ENCODE data around the gene S1PR1. TPM values are rescaled to one million over a fixed set of nuclear protein-coding genes. Genes with fewer than 3 reads are reported as not detected.

The S1PR1 gene
- polyA plus RNA-seq, 1 donor = 10.0 TPM

GRCh38 chr1:101278238-101278637 lies 41.4 kb downstream of the S1PR1 start:
- Histone ChIP-seq H3K4me3 (ENCODE audit: low read length) (no peak overlapping the region), H3K9me3 (ENCODE audit: control insufficient read depth, low read depth, low read length) (no peaks in the 10 kb centered on the region), H3K36me3 (ENCODE audit: control insufficient read depth, insufficient read depth, low read length) (no peaks in the 10 kb centered on the region), H3K27ac (ENCODE audit: low read length) (no peak overlapping the region), H3K4me1 (ENCODE audit: control insufficient read depth, insufficient read depth, low read length) (no peaks in the 10 kb centered on the region), H3K27me3 (ENCODE audit: control insufficient read depth, insufficient read depth, low read length) (peaks cover 2% of the 10 kb centered on the region)
- DNase-seq = no peak
- 80% methylated on average over 1 of the region's 4 CpGs for WGBS (ENCODE audit: insufficient coverage, low lambda C conversion rate)

- no peaks in the 10 kb centered on the region for H3K4me1 ChIP-seq (ENCODE audit: control insufficient read depth, insufficient read depth, low read length)
- DNase-seq = no peak
- H3K9me3 ChIP-seq (ENCODE audit: control insufficient read depth, low read depth, low read length) = no peaks in the 10 kb centered on the region
- H3K36me3 ChIP-seq (ENCODE audit: control insufficient read depth, insufficient read depth, low read length) = no peaks in the 10 kb centered on the region
- H3K4me3 ChIP-seq (ENCODE audit: low read length) = no peak overlapping the region
- H3K27me3 ChIP-seq (ENCODE audit: control insufficient read depth, insufficient read depth, low read length) = peaks cover 2% of the 10 kb centered on the region
- no peak overlapping the region for H3K27ac ChIP-seq (ENCODE audit: low read length)
- WGBS (ENCODE audit: insufficient coverage, low lambda C conversion rate) = no CpG with 5 or more reads among the region's 3 CpGs
These were observed 42.0 kb downstream of the S1PR1 start for GRCh38 chr1:101278845-101279244.

- Histone ChIP-seq H3K4me3 (ENCODE audit: low read length) (no peak overlapping the region), H3K9me3 (ENCODE audit: control insufficient read depth, low read depth, low read length) (no peaks in the 10 kb centered on the region), H3K36me3 (ENCODE audit: control insufficient read depth, insufficient read depth, low read length) (no peaks in the 10 kb centered on the region), H3K27ac (ENCODE audit: low read length) (no peak overlapping the region), H3K4me1 (ENCODE audit: control insufficient read depth, insufficient read depth, low read length) (no peaks in the 10 kb centered on the region), H3K27me3 (ENCODE audit: control insufficient read depth, insufficient read depth, low read length) (peaks cover 2% of the 10 kb centered on the region)
- WGBS (ENCODE audit: insufficient coverage, low lambda C conversion rate) = no CpG with 5 or more reads among the region's 1 CpG
- no peak for DNase-seq
These were observed 43.3 kb downstream of the S1PR1 start for GRCh38 chr1:101280049-101280592.

DNA sequence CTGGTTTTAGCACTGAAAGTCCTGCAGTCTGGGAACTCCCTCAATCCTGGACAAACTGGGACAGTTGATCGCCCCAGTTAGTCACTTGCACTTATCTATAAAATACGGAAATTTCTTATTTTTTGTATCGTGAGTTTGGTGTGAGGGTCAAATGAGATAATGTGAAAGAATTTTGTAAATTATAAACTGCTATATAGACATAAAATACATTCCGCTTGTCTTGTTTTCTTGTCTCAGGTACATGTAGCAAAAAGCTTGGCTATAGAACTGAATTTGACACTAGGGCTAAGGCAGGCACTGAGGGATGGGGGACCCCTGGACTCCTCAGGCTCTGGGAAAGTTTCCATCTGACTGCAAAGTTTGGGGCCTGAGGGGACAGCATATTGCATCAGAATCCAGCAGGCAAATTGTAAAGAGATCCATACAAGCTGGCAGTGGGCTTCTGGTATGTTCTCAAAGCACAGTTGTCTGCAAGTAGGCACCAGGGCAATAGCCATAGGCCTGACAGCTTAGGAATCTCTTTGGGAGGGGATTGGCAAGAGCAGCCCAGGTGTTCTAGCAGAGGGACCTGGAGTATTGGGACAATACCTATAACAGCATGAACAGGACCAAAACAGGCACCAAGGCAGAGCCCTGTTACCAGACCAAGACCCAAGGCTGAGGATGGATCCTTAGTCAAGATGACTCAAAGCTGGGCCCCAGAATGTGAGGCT lies 44.3 kb downstream of the S1PR1 start:
- DNase-seq = no peak
- Histone ChIP-seq H3K4me1 (ENCODE audit: control insufficient read depth, insufficient read depth, low read length) (no peaks in the 10 kb centered on the region), H3K4me3 (ENCODE audit: low read length) (no peak overlapping the region), H3K27ac (ENCODE audit: low read length) (no peak overlapping the region), H3K36me3 (ENCODE audit: control insufficient read depth, insufficient read depth, low read length) (no peaks in the 10 kb centered on the region), H3K9me3 (ENCODE audit: control insufficient read depth, low read depth, low read length) (no peaks in the 10 kb centered on the region), H3K27me3 (ENCODE audit: control insufficient read depth, insufficient read depth, low read length) (peaks cover 2% of the 10 kb centered on the region)
- WGBS (ENCODE audit: insufficient coverage, low lambda C conversion rate) = 100% methylated on average over 3 of the region's 4 CpGs

GRCh38 chr1:101281751-101282150 lies 44.9 kb downstream of the S1PR1 start:
- no peak overlapping the region for H3K4me3 ChIP-seq (ENCODE audit: low read length)
- H3K9me3 ChIP-seq (ENCODE audit: control insufficient read depth, low read depth, low read length) = no peaks in the 10 kb centered on the region
- no peak for DNase-seq
- H3K27ac ChIP-seq (ENCODE audit: low read length) = no peak overlapping the region
- H3K4me1 ChIP-seq (ENCODE audit: control insufficient read depth, insufficient read depth, low read length) = no peaks in the 10 kb centered on the region
- WGBS (ENCODE audit: insufficient coverage, low lambda C conversion rate) = 80% methylated on average over 1 of the region's 3 CpGs
- no peaks in the 10 kb centered on the region for H3K36me3 ChIP-seq (ENCODE audit: control insufficient read depth, insufficient read depth, low read length)
- no peaks in the 10 kb centered on the region for H3K27me3 ChIP-seq (ENCODE audit: control insufficient read depth, insufficient read depth, low read length)

- no peaks in the 10 kb centered on the region for H3K36me3 ChIP-seq (ENCODE audit: control insufficient read depth, insufficient read depth, low read length)
- H3K27me3 ChIP-seq (ENCODE audit: control insufficient read depth, insufficient read depth, low read length) = no peaks in the 10 kb centered on the region
- H3K27ac ChIP-seq (ENCODE audit: low read length) = no peak overlapping the region
- no peaks in the 10 kb centered on the region for H3K4me1 ChIP-seq (ENCODE audit: control insufficient read depth, insufficient read depth, low read length)
- no peaks in the 10 kb centered on the region for H3K9me3 ChIP-seq (ENCODE audit: control insufficient read depth, low read depth, low read length)
- H3K4me3 ChIP-seq (ENCODE audit: low read length) = no peak overlapping the region
- WGBS (ENCODE audit: insufficient coverage, low lambda C conversion rate) = no CpG with 5 or more reads among the region's 10 CpGs
- DNase-seq = no peak
These were observed 45.7 kb downstream of the S1PR1 start for GRCh38 chr1:101282314-101283038.

GRCh38 chr1:101283443-101283842 lies 46.6 kb downstream of the S1PR1 start:
- Histone ChIP-seq H3K27me3 (ENCODE audit: control insufficient read depth, insufficient read depth, low read length) (no peaks in the 10 kb centered on the region), H3K4me3 (ENCODE audit: low read length) (no peak overlapping the region), H3K9me3 (ENCODE audit: control insufficient read depth, low read depth, low read length) (no peaks in the 10 kb centered on the region), H3K4me1 (ENCODE audit: control insufficient read depth, insufficient read depth, low read length) (no peaks in the 10 kb centered on the region), H3K27ac (ENCODE audit: low read length) (no peak overlapping the region), H3K36me3 (ENCODE audit: control insufficient read depth, insufficient read depth, low read length) (no peaks in the 10 kb centered on the region)
- DNase-seq = no peak
- 60% methylated on average over 1 of the region's 3 CpGs for WGBS (ENCODE audit: insufficient coverage, low lambda C conversion rate)

GRCh38 chr1:101284021-101284420 lies 47.2 kb downstream of the S1PR1 start:
- WGBS (ENCODE audit: insufficient coverage, low lambda C conversion rate) = 92% methylated on average over 2 of the region's 16 CpGs
- H3K27ac ChIP-seq (ENCODE audit: low read length) = no peak overlapping the region
- no peaks in the 10 kb centered on the region for H3K9me3 ChIP-seq (ENCODE audit: control insufficient read depth, low read depth, low read length)
- no peaks in the 10 kb centered on the region for H3K4me1 ChIP-seq (ENCODE audit: control insufficient read depth, insufficient read depth, low read length)
- H3K4me3 ChIP-seq (ENCODE audit: low read length) = no peak overlapping the region
- no peak for DNase-seq
- no peaks in the 10 kb centered on the region for H3K27me3 ChIP-seq (ENCODE audit: control insufficient read depth, insufficient read depth, low read length)
- no peaks in the 10 kb centered on the region for H3K36me3 ChIP-seq (ENCODE audit: control insufficient read depth, insufficient read depth, low read length)

- no peak overlapping the region for H3K4me3 ChIP-seq (ENCODE audit: low read length)
- no peaks in the 10 kb centered on the region for H3K36me3 ChIP-seq (ENCODE audit: control insufficient read depth, insufficient read depth, low read length)
- no peaks in the 10 kb centered on the region for H3K27me3 ChIP-seq (ENCODE audit: control insufficient read depth, insufficient read depth, low read length)
- no peaks in the 10 kb centered on the region for H3K4me1 ChIP-seq (ENCODE audit: control insufficient read depth, insufficient read depth, low read length)
- no peak overlapping the region for H3K27ac ChIP-seq (ENCODE audit: low read length)
- no peak for DNase-seq
- no CpG with 5 or more reads among the region's 5 CpGs for WGBS (ENCODE audit: insufficient coverage, low lambda C conversion rate)
- no peaks in the 10 kb centered on the region for H3K9me3 ChIP-seq (ENCODE audit: control insufficient read depth, low read depth, low read length)
These were observed 47.9 kb downstream of the S1PR1 start for GRCh38 chr1:101284622-101285218.

GRCh38 chr1:101285922-101286570 lies 49.2 kb downstream of the S1PR1 start:
- Histone ChIP-seq H3K27ac (ENCODE audit: low read length) (no peak overlapping the region), H3K4me1 (ENCODE audit: control insufficient read depth, insufficient read depth, low read length) (no peaks in the 10 kb centered on the region)

More at GRCh38 chr1:101285922-101286570, 49.2 kb downstream of the S1PR1 start:
- Histone ChIP-seq H3K27me3 (ENCODE audit: control insufficient read depth, insufficient read depth, low read length) (no peaks in the 10 kb centered on the region), H3K36me3 (ENCODE audit: control insufficient read depth, insufficient read depth, low read length) (no peaks in the 10 kb centered on the region), H3K4me3 (ENCODE audit: low read length) (no peak overlapping the region), H3K9me3 (ENCODE audit: control insufficient read depth, low read depth, low read length) (no peaks in the 10 kb centered on the region)
- no peak for DNase-seq
- 100% methylated on average over 1 of the region's 2 CpGs for WGBS (ENCODE audit: insufficient coverage, low lambda C conversion rate)

Measured in large intestine (tissue), 3 donors.